Astrocyte (in vitro differentiated cells and primary cell): ENCODE results near the gene ABCC11.

Experiments
- EZH2 ChIP-seq: IDR thresholded peaks from 2 replicates; pipeline ENCODE4 v1.6.1; 2012; ENCODE audit warnings: mild to moderate bottlenecking, low read length, inconsistent platforms; ENCODE audit not compliant: insufficient read depth
- TF ChIP-seq, protein P1 (sequence below): IDR thresholded peaks from 2 replicates; pipeline ENCODE4 v1.5.1; 2011; ENCODE audit warnings: low read depth, mild to moderate bottlenecking, inconsistent platforms, low read length, moderate library complexity; ENCODE audit not compliant: insufficient read depth

DNA sequence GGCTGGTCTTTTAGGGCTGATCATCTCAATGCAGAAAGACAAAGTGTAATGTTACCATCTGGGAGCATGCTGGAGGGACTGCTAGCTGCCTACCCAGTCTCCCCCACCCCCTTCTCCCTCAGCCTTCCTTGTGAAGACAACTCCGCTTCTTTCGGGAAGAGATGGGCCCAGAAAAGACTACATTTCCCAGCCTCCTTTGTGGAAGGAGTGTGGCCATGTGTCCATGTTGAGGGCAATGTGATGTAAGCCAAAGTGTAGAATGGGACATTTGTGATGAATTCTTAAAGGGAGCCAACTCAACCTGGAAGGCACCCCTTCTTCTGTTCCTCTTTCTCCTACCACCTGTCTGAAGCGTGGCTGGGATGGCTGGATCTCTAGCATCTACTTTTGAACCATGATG lies 107.8 kb downstream of the ABCC11 start:
- TF ChIP-seq, protein P1, sequence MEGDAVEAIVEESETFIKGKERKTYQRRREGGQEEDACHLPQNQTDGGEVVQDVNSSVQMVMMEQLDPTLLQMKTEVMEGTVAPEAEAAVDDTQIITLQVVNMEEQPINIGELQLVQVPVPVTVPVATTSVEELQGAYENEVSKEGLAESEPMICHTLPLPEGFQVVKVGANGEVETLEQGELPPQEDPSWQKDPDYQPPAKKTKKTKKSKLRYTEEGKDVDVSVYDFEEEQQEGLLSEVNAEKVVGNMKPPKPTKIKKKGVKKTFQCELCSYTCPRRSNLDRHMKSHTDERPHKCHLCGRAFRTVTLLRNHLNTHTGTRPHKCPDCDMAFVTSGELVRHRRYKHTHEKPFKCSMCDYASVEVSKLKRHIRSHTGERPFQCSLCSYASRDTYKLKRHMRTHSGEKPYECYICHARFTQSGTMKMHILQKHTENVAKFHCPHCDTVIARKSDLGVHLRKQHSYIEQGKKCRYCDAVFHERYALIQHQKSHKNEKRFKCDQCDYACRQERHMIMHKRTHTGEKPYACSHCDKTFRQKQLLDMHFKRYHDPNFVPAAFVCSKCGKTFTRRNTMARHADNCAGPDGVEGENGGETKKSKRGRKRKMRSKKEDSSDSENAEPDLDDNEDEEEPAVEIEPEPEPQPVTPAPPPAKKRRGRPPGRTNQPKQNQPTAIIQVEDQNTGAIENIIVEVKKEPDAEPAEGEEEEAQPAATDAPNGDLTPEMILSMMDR, result no peak
- TF ChIP-seq EZH2, result no peak
